ENCODE results near the gene BBOX1. TPM values are rescaled to one million over a fixed set of nuclear protein-coding genes. Genes with fewer than 3 reads are reported as not detected.
"Not testable (repeated sequence)": the region's sequence is repeated elsewhere in the genome, so short reads cannot be mapped to it uniquely, and the experiment has no call there.

Gene BBOX1
- total RNA-seq, 1 donor from 2014 or later = 0.45 TPM

DNA sequence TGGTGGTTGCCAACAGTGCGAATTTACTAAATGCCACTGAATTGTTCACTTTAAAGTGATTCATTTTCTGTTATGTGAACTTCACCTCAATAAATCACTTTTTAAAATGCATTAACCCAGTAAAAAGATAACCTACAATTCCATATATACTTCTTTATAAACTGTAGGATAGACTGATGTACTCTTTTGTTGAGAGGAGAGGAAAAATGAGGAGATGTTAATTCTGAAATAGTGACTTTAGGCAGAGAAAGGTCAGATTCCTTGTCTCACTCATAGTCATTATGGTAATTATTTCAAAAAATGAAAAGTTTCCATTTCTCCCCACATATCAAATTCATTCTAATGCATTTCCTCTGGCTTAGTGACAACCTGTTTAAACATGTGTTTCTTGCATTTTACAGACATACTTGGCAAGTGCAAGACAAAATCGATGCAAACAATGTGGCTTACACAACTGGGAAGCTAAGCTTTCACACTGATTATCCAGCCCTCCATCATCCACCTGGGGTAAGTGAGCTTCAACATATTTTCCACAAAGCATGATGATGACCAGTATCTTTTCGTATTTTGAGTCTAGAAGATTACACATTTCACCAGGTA, 74.5 kb downstream of the BBOX1 start:
- intact Hi-C loops (cut with DNase I) = no loop called here

GRCh38 chr11:27116684-27117083, 76.1 kb downstream of the BBOX1 start:
- DNase-seq (ENCODE audit: low spot score) = no peak
- ATAC-seq = peak; percentile 74
- intact Hi-C loops (cut with DNase I) = no loop called here

More for the DNA sequence above, 74.5 kb downstream of the BBOX1 start:
- ATAC-seq (no peak), DNase-seq (ENCODE audit: low spot score) (no peak)

- intact Hi-C loops (cut with DNase I) = no loop called here
- DNase-seq (ENCODE audit: low spot score) = no peak
- ATAC-seq = no peak
These were observed 77.8 kb downstream of the BBOX1 start for GRCh38 chr11:27118371-27118770.

DNA sequence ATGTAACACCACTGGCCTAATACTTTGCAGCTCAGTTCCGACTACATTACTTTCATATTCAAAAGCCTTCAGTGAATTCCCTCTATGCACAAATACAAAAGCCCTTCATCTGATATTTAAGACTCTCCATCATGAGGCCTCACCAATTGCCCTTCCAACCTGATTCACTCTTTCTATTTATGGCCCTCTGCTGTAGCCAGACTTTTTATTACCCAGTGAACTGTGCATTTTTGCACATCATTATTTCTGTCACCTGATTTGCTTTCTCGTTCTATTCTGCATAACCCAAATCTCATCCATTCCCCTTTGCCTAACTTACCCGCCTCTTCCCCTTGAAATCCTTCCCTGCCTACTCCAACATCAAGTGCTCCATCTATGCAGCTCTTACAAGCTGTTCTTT, 78.3 kb downstream of the BBOX1 start:
- ATAC-seq (no peak), DNase-seq (ENCODE audit: low spot score) (no peak)
- intact Hi-C loops (cut with DNase I) = no loop called here

- no peak for ATAC-seq
These were observed 78.8 kb downstream of the BBOX1 start for GRCh38 chr11:27119396-27119795.

GRCh38 chr11:27120211-27120610, 79.6 kb downstream of the BBOX1 start:
- DNase-seq (ENCODE audit: low spot score) (no peak), ATAC-seq (no peak)
- intact Hi-C loops (cut with DNase I) = no loop called here

More at GRCh38 chr11:27119396-27119795, 78.8 kb downstream of the BBOX1 start:
- DNase-seq (ENCODE audit: low spot score) = no peak
- intact Hi-C loops (cut with DNase I) = no loop called here

GRCh38 chr11:27122001-27122400, 81.4 kb downstream of the BBOX1 start:
- intact Hi-C loops (cut with DNase I) = no loop called here
- DNase-seq (ENCODE audit: low spot score) = no peak
- no peak for ATAC-seq

GRCh38 chr11:27124514-27125264, 84.1 kb downstream of the BBOX1 start:
- intact Hi-C loops (cut with DNase I) = no loop called here
- DNase-seq (ENCODE audit: low spot score) = no peak
- ATAC-seq = peak; percentile 83

- ATAC-seq = no peak
- DNase-seq (ENCODE audit: low spot score) = no peak
- intact Hi-C loops (cut with DNase I) = no loop called here
These were observed 89.1 kb downstream of the BBOX1 start for GRCh38 chr11:27129686-27130085.

DNA sequence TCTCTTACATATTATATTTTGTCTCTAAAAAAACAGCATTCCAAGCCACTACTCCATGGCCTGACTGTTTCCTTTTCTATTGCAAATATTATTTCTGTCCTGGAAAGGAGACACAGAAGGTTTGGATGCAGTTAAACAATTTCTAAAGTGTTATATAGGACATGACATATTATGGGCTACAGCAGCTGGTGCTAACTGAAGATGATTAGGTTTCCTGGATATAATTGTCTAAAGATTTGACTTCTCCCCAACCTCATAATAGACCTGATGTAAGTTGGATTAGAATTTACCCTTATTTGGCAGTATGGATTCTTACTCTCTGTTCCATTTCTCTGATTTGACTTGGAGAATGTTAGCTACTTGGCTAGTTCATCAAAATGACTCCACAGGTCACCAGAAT, 90.2 kb downstream of the BBOX1 start:
- DNase-seq (ENCODE audit: low spot score) (no peak), ATAC-seq (no peak)
- intact Hi-C loops (cut with DNase I) = no loop called here

DNA sequence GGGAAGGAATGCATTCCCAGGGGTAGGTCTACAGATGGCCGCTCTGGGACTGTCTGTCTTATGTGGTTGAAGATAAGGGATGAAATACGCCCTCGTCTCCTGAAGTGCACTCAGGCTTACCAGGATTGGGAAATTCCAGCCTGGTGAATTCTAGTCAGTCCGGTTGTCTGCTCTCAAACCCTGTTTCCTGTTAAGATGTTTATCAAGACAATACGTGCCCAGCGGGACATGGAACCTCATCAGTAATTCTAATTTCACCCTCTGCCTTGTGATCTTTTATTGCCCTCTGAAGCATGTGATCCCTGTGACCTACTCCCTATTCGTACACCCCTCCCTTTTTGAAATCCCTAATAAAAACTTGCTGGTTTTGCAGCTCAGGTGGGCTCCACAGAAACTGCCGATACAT, 95.3 kb downstream of the BBOX1 start:
- ATAC-seq; intact Hi-C loops (cut with DNase I); DNase-seq (ENCODE audit: low spot score): not testable (repeated sequence)

- DNase-seq (ENCODE audit: low spot score) (no peak), ATAC-seq (no peak)
- intact Hi-C loops (cut with DNase I) = no loop called here
These were observed 98.1 kb downstream of the BBOX1 start for GRCh38 chr11:27138716-27139115.

- ATAC-seq = no peak
- intact Hi-C loops (cut with DNase I) = no loop called here
- no peak for DNase-seq (ENCODE audit: low spot score)
These were observed 99.2 kb downstream of the BBOX1 start for GRCh38 chr11:27139742-27140367.

GRCh38 chr11:27141576-27141975, 101.0 kb downstream of the BBOX1 start:
- ATAC-seq (no peak), DNase-seq (ENCODE audit: low spot score) (no peak)
- intact Hi-C loops (cut with DNase I) = no loop called here

DNA sequence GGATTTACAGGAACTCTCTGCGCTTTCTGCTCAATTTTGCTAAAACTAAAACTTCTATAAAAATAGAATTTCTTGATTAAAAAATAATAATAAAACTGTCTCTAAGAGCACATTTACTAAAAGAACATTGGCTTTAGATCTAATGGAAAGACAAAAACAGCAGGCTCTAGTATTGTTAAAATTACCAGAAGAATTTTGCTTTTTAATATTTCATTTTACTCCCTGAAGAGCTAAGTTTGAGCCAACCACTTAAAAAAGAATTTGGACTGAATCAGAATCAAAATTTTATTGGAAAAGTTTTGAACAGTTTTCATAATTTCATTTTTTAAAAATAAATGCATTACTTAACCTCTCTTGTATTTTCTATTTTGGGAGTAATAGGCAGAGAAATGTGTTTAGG, 107.3 kb downstream of the BBOX1 start:
- DNase-seq (ENCODE audit: low spot score) = no peak
- ATAC-seq = no peak
- intact Hi-C loops (cut with DNase I) = no loop called here

DNA sequence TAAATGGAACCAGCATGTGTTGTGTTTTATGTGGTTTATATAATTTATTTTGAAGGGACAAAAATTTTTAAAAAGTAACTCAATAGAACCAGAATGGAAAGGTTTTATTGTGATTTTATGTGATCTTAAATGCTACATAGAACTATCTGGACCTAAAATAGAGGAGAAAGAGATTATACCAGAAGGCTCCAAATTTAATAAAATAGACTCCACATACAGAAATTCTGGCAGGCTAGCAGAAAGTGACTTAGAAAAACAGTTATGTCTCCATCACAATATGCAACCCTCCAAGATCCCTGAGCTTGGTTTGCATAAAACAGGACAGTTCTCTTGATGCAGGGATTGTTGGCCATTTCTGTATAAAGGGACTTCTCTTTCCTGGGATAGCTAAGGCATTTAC, 107.9 kb downstream of the BBOX1 start:
- intact Hi-C loops (cut with DNase I) = no loop called here
- DNase-seq (ENCODE audit: low spot score) (no peak), ATAC-seq (no peak)

GRCh38 chr11:27150098-27150497, 109.5 kb downstream of the BBOX1 start:
- ATAC-seq (no peak), DNase-seq (ENCODE audit: low spot score) (no peak)
- intact Hi-C loops (cut with DNase I) = no loop called here

GRCh38 chr11:27153136-27153535, 112.5 kb downstream of the BBOX1 start:
- DNase-seq (ENCODE audit: low spot score) = no peak
- intact Hi-C loops (cut with DNase I) = no loop called here
- no peak for ATAC-seq

- ATAC-seq (peak; percentile 91), DNase-seq (ENCODE audit: low spot score) (peak; percentile 68)
- intact Hi-C loops (cut with DNase I) = loop anchor here (2.0 kb wide), 1 partner anchor 408 kb away; no protein-coding TSS in a partner anchor
These were observed 118.1 kb downstream of the BBOX1 start for GRCh38 chr11:27158456-27159334.
